Body of pancreas (tissue), 4 donors: ENCODE measurements around the gene TCF12.

Source experiments
- CTCF ChIP-seq, 7 experiments: fragments of 450-650 bp in 4 of 7; fragments of 200-600 bp in 3 of 7; sonication (generic) in 3 of 7; IDR thresholded peaks; one replicate each; pipeline ENCODE4 v1.5.1; 2016 to 2019; ENCODE audit warnings: antibody characterized with exemption in 7 of 7
- POLR2A ChIP-seq, 3 donors: fragments of 450-650 bp; IDR thresholded peaks; one replicate each; pipeline ENCODE4 v1.6.1; 2016; ENCODE audit warnings: antibody characterized with exemption in 3 of 3, mild to moderate bottlenecking in 2 of 3

GRCh38 chr15:57158589-57158988 is 240.1 kb downstream of the TCF12 start:
- TF ChIP-seq CTCF (IDR thresholded peaks at IDR 0.05): no peak
- no peak for TF ChIP-seq POLR2A (IDR thresholded peaks at IDR 0.05)
